ENCODE results near the gene SIAE.
"Not testable (repeated sequence)": the region's sequence is repeated elsewhere in the genome, so short reads cannot be mapped to it uniquely, and the experiment has no call there.

The SIAE gene

GRCh38 chr11:124622531-124623451 lies 50.7 kb downstream of the SIAE start, which contains the start of gene TBRG1:
TSS of gene TBRG1 (plus strand) at chr11:124622864. CDS start at chr11:124623084, 220 bp downstream.
- peak; percentile 76 for DNase-seq

- no peak for DNase-seq
Measured at GRCh38 chr11:124618863-124619262, 54.7 kb downstream of the SIAE start.

GRCh38 chr11:124612567-124613246 lies 60.8 kb downstream of the SIAE start:
- DNase-seq, result no peak

GRCh38 chr11:124612045-124612444 lies 61.5 kb downstream of the SIAE start:
- DNase-seq, result no peak

- no peak for DNase-seq
Measured at GRCh38 chr11:124611064-124611463, 62.5 kb downstream of the SIAE start, which contains the start of gene PANX3. TSS of gene PANX3 (plus strand) at chr11:124611428. CDS start at chr11:124611557, 129 bp downstream.

GRCh38 chr11:124610295-124610694 lies 63.2 kb downstream of the SIAE start:
- DNase-seq, result no peak

- no peak for DNase-seq
Measured at GRCh38 chr11:124608147-124608546, 65.4 kb downstream of the SIAE start.

GRCh38 chr11:124605719-124606118 lies 67.8 kb downstream of the SIAE start:
- no peak for DNase-seq

GRCh38 chr11:124602723-124603122 lies 70.8 kb downstream of the SIAE start:
- DNase-seq, result not testable (repeated sequence)

- no peak for DNase-seq
Measured at GRCh38 chr11:124602193-124602592, 71.3 kb downstream of the SIAE start.

GRCh38 chr11:124600621-124601320 lies 72.8 kb downstream of the SIAE start:
- DNase-seq, result no peak

GRCh38 chr11:124597626-124598025 lies 75.9 kb downstream of the SIAE start:
- DNase-seq, result no peak

GRCh38 chr11:124595302-124595701 lies 78.2 kb downstream of the SIAE start:
- DNase-seq, result no peak

- no peak for DNase-seq
Measured at GRCh38 chr11:124592627-124593026, 80.9 kb downstream of the SIAE start.

GRCh38 chr11:124591430-124591829 lies 82.1 kb downstream of the SIAE start:
- DNase-seq, result no peak

GRCh38 chr11:124586238-124586860 lies 87.2 kb downstream of the SIAE start:
- DNase-seq, result peak; percentile 42

GRCh38 chr11:124584681-124585372 lies 88.7 kb downstream of the SIAE start:
- no peak for DNase-seq

- DNase-seq, result no peak
Measured at GRCh38 chr11:124583781-124584180, 89.8 kb downstream of the SIAE start.
